ENCODE results near the gene DENND1A. TPM values are rescaled to one million over a fixed set of nuclear protein-coding genes. Genes with fewer than 3 reads are reported as not detected.

The DENND1A gene
- total RNA-seq, 1 donor from 2014 or later, result 13.9 TPM

- no peak overlapping the region for H3K27ac Mint-ChIP-seq (ENCODE audit: unreplicated experiment)
- no peaks in the 10 kb centered on the region for H3K36me3 Mint-ChIP-seq (ENCODE audit: unreplicated experiment)
- no peak for TF ChIP-seq CTCF (IDR thresholded peaks at IDR 0.05; ENCODE audit: partially characterized antibody, unreplicated experiment)
- no peak for DNase-seq
- no peaks in the 10 kb centered on the region for H3K27me3 Mint-ChIP-seq (ENCODE audit: unreplicated experiment)
- no peak overlapping the region for H3K4me3 Mint-ChIP-seq (ENCODE audit: unreplicated experiment)
- peaks cover 2% of the 10 kb centered on the region for H3K9me3 Mint-ChIP-seq (ENCODE audit: unreplicated experiment)
- H3K4me1 Mint-ChIP-seq (ENCODE audit: low read depth, unreplicated experiment), result peaks cover 9% of the 10 kb centered on the region
Observed at GRCh38 chr9:123567013-123567412, 362.9 kb downstream of the DENND1A start.

- no peak overlapping the region for H3K27ac Mint-ChIP-seq (ENCODE audit: unreplicated experiment)
- TF ChIP-seq CTCF (IDR thresholded peaks at IDR 0.05; ENCODE audit: partially characterized antibody, unreplicated experiment), result no peak
- peaks cover 3% of the 10 kb centered on the region for H3K9me3 Mint-ChIP-seq (ENCODE audit: unreplicated experiment)
- no peaks in the 10 kb centered on the region for H3K36me3 Mint-ChIP-seq (ENCODE audit: unreplicated experiment)
- H3K4me1 Mint-ChIP-seq (ENCODE audit: low read depth, unreplicated experiment), result peaks cover 9% of the 10 kb centered on the region
- DNase-seq, result no peak
- H3K27me3 Mint-ChIP-seq (ENCODE audit: unreplicated experiment), result no peaks in the 10 kb centered on the region
- H3K4me3 Mint-ChIP-seq (ENCODE audit: unreplicated experiment), result no peak overlapping the region
Observed at GRCh38 chr9:123564652-123565051, 365.3 kb downstream of the DENND1A start.

GRCh38 chr9:123562844-123563346, 367.0 kb downstream of the DENND1A start:
- H3K4me3 Mint-ChIP-seq (ENCODE audit: unreplicated experiment), result no peak overlapping the region
- no peak for DNase-seq
- H3K27ac Mint-ChIP-seq (ENCODE audit: unreplicated experiment), result no peak overlapping the region
- no peaks in the 10 kb centered on the region for H3K4me1 Mint-ChIP-seq (ENCODE audit: low read depth, unreplicated experiment)
- H3K36me3 Mint-ChIP-seq (ENCODE audit: unreplicated experiment), result no peaks in the 10 kb centered on the region
- H3K27me3 Mint-ChIP-seq (ENCODE audit: unreplicated experiment), result no peaks in the 10 kb centered on the region
- H3K9me3 Mint-ChIP-seq (ENCODE audit: unreplicated experiment), result peaks cover 3% of the 10 kb centered on the region
- TF ChIP-seq CTCF (IDR thresholded peaks at IDR 0.05; ENCODE audit: partially characterized antibody, unreplicated experiment), result no peak

- peaks cover 3% of the 10 kb centered on the region for H3K9me3 Mint-ChIP-seq (ENCODE audit: unreplicated experiment)
- peaks cover under 1% of the 10 kb centered on the region for H3K27me3 Mint-ChIP-seq (ENCODE audit: unreplicated experiment)
- TF ChIP-seq CTCF (IDR thresholded peaks at IDR 0.05; ENCODE audit: partially characterized antibody, unreplicated experiment), result no peak
- no peaks in the 10 kb centered on the region for H3K4me1 Mint-ChIP-seq (ENCODE audit: low read depth, unreplicated experiment)
- H3K36me3 Mint-ChIP-seq (ENCODE audit: unreplicated experiment), result peaks cover 4% of the 10 kb centered on the region
- no peak for DNase-seq
- H3K27ac Mint-ChIP-seq (ENCODE audit: unreplicated experiment), result no peak overlapping the region
- no peak overlapping the region for H3K4me3 Mint-ChIP-seq (ENCODE audit: unreplicated experiment)
Observed at GRCh38 chr9:123561046-123561445, 368.9 kb downstream of the DENND1A start.

- TF ChIP-seq CTCF (IDR thresholded peaks at IDR 0.05; ENCODE audit: partially characterized antibody, unreplicated experiment), result no peak
- peaks cover 1% of the 10 kb centered on the region for H3K4me1 Mint-ChIP-seq (ENCODE audit: low read depth, unreplicated experiment)
- peaks cover 2% of the 10 kb centered on the region for H3K27me3 Mint-ChIP-seq (ENCODE audit: unreplicated experiment)
- H3K4me3 Mint-ChIP-seq (ENCODE audit: unreplicated experiment), result no peak overlapping the region
- DNase-seq, result no peak
- peaks cover 1% of the 10 kb centered on the region for H3K9me3 Mint-ChIP-seq (ENCODE audit: unreplicated experiment)
- peaks cover 7% of the 10 kb centered on the region for H3K36me3 Mint-ChIP-seq (ENCODE audit: unreplicated experiment)
- H3K27ac Mint-ChIP-seq (ENCODE audit: unreplicated experiment), result no peak overlapping the region
Observed at GRCh38 chr9:123556464-123557435, 373.2 kb downstream of the DENND1A start.

Data from glutamatergic neuron (in vitro differentiated cells).